Left ventricle myocardium inferior (tissue), 1 donor: ENCODE results near the gene CLIP3. TPM values are rescaled to one million over a fixed set of nuclear protein-coding genes. Genes with fewer than 3 reads are reported as not detected.

Experiments used
- DNase-seq: peaks from one replicate; pipeline ENCODE4 v3.0.0-alpha.2; 2020
- H3K27ac ChIP-seq: fragments of 200-600 bp; replicated peaks from 2 replicates; pipeline ENCODE4 v1.8.0; 2021
- H3K27me3 ChIP-seq: fragments of 200-600 bp; 2 replicates; pipeline ENCODE4 v1.8.0; 2021; ENCODE audit warnings: low read depth
- H3K36me3 ChIP-seq: fragments of 200-600 bp; 2 replicates; pipeline ENCODE4 v1.8.0; 2021
- H3K4me1 ChIP-seq: fragments of 200-600 bp; 2 replicates; pipeline ENCODE4 v1.8.0; 2021
- H3K4me3 ChIP-seq: fragments of 200-600 bp; 2 replicates; pipeline ENCODE4 v1.8.0; 2021; ENCODE audit warnings: mild to moderate bottlenecking, moderate library complexity
- H3K9me3 ChIP-seq: fragments of 200-600 bp; replicated peaks from 2 replicates; pipeline ENCODE4 v1.8.0; 2021
- CTCF ChIP-seq: fragments of 200-600 bp; IDR thresholded peaks from 2 replicates; pipeline ENCODE4 v1.8.0; 2021; ENCODE audit warnings: antibody characterized with exemption, mild to moderate bottlenecking, borderline replicate concordance
- intact Hi-C: fragments of 100-400 bp; cut with micrococcal nuclease; formaldehyde crosslinking; loops from one replicate; pipeline ENCODE4 v1.11.0; 2022
- total RNA-seq: library from RNA; stranded (reverse); fragmentation: NEBNext Ultra II Directional; extraction: Animal tissue kit (Norgen Biotek cat#: 25700); gene quantifications from one replicate; pipeline ENCODE4 v1.2.1, GENCODE V29; 2021
- donor health status: DM: no; HTN: yes; CAD: no; lungs with severe emphysema.

CLIP3 gene
- total RNA-seq, 1 donor from 2014 or later: 5.4 TPM

- TF ChIP-seq CTCF: no peak
- Histone ChIP-seq H3K27me3 (no peaks in the 10 kb centered on the region), H3K36me3 (peaks cover 20% of the 10 kb centered on the region), H3K4me1 (peaks cover 49% of the 10 kb centered on the region), H3K27ac (no peak overlapping the region), H3K9me3 (no peaks in the 10 kb centered on the region), H3K4me3 (peak overlapping the region; percentile 97)
- intact Hi-C loops: no loop called here
- DNase-seq: no peak
Measured at GRCh38 chr19:35996777-35997176, 35.9 kb downstream of the CLIP3 start.

- Histone ChIP-seq H3K36me3 (peaks cover 16% of the 10 kb centered on the region), H3K4me3 (peak within 1 kb of the TSS; percentile 97), H3K27ac (peak within 1 kb of the TSS; percentile 93), H3K4me1 (peaks cover 49% of the 10 kb centered on the region), H3K9me3 (no peaks in the 10 kb centered on the region), H3K27me3 (no peaks in the 10 kb centered on the region)
- DNase-seq: peak; percentile 98
- intact Hi-C loops: no loop called here
- no peak for TF ChIP-seq CTCF
Measured at GRCh38 chr19:35995048-35995993, 37.4 kb downstream of the CLIP3 start, which contains the start of gene SDHAF1. TSS of gene SDHAF1 (plus strand) at chr19:35995188. CDS start at chr19:35995275, 87 bp downstream.

- Histone ChIP-seq H3K4me1 (peaks cover 38% of the 10 kb centered on the region), H3K36me3 (peaks cover 16% of the 10 kb centered on the region), H3K27me3 (peaks cover 4% of the 10 kb centered on the region), H3K9me3 (no peaks in the 10 kb centered on the region), H3K4me3 (peak overlapping the region; percentile 97), H3K27ac (peak overlapping the region; percentile 93)
- intact Hi-C loops: no loop called here
- TF ChIP-seq CTCF: peak; percentile 36
- DNase-seq: peak; percentile 41
Measured at GRCh38 chr19:35993923-35994598, 38.6 kb downstream of the CLIP3 start.

- Histone ChIP-seq H3K27ac (no peak overlapping the region), H3K4me1 (peaks cover 34% of the 10 kb centered on the region), H3K36me3 (peaks cover 8% of the 10 kb centered on the region), H3K9me3 (no peaks in the 10 kb centered on the region), H3K27me3 (peaks cover 13% of the 10 kb centered on the region), H3K4me3 (no peak overlapping the region)
- intact Hi-C loops: no loop called here
- DNase-seq: no peak
- TF ChIP-seq CTCF: no peak
Measured at GRCh38 chr19:35992907-35993765, 39.5 kb downstream of the CLIP3 start.
